ENCODE data around the gene PITX2. TPM values are rescaled to one million over a fixed set of nuclear protein-coding genes. Genes with fewer than 3 reads are reported as not detected.

The PITX2 gene
- polyA plus RNA-seq, 1 donor from 2014 or later = not detected

DNA sequence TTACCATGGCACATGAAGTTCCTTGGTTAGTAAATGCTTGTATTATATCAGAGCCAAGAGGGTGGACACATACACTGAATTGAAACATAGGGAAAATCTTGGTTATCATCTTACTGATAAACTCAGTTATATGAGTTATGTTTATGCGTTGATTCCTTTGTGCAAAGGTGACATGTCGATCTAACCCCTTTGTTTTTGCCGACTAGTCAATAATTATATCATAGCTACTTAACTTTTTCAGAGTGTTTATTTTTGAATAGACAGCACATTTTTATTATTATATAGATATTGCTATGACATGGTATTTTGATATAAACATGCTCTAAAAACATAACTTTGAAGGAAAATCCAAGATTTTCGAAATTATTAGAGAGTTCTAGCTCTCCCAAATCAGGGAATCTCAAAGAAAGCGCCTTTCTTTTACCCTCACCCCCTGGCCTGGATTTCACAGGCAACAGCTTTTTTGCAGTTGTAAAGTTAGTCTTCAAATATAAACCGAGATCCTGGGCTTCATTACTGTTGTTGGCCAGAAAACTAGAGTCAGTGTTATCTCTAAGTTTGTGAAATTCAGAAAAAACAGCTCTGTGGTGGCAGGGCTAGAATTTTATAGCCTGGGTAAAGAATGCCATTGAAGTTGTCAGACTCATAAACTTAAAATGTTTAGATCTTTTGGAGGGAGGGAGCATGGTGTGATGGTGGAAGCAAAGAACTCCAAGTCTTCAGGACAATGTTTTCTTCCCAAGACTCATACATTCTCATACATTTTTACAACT is 45.8 kb upstream of the PITX2 start:
- Histone ChIP-seq H3K9me2 (ENCODE audit: insufficient read depth, low read length) (no peaks in the 10 kb centered on the region), H3K4me2 (ENCODE audit: low read length) (no peak overlapping the region), H3F3A (ENCODE audit: insufficient read depth, low read length, poor library complexity, severe bottlenecking) (no peaks in the 10 kb centered on the region), H4K20me1 (ENCODE audit: insufficient read depth) (no peaks in the 10 kb centered on the region), H3K27me3 (ENCODE audit: insufficient read depth, low read depth, low read length) (no peaks in the 10 kb centered on the region), H3K4me3 (ENCODE audit: low read length) (no peak overlapping the region), H3K79me2 (replicated peaks; ENCODE audit: insufficient read depth, low read length) (no peaks in the 10 kb centered on the region), H3K9ac (ENCODE audit: low read length) (no peak overlapping the region), H3K9me3 (ENCODE audit: low read length) (no peaks in the 10 kb centered on the region), H3K27ac (ENCODE audit: low read length) (no peak overlapping the region), H3K36me3 (ENCODE audit: insufficient read depth, low read length) (no peaks in the 10 kb centered on the region), H2AFZ (ENCODE audit: low read depth, low read length) (no peak overlapping the region)
- TF ChIP-seq MXI1 (conservative IDR thresholded peaks at IDR 0.05; ENCODE audit: poor library complexity, severe bottlenecking) (no peak), EZH2 (IDR thresholded peaks at IDR 0.05; ENCODE audit: borderline replicate concordance, insufficient read depth, low read length, poor library complexity, severe bottlenecking) (no peak), TAF1 (IDR thresholded peaks at IDR 0.05; ENCODE audit: low read depth) (no peak), EP300 (conservative IDR thresholded peaks at IDR 0.05; ENCODE audit: poor library complexity, severe bottlenecking) (no peak), RAD21 (conservative IDR thresholded peaks at IDR 0.05) (no peak)

DNA sequence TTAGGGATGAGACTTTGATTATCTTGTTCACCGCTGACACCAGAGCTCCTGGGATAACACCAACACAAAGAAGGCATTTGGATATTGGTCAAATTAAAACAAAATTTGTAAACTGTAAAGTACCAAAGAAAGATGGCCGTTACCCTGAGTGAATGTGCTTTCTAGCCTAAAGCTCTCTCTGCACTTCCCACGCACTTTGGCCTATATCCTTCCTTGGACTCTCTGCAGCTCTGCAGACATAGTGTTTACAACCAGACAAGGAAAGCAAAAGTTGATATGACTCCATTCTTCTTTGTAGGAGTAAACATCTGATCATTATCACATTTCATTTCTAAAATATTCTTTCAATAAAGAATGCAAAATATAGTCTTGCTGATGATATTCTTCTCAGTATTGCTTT is 44.8 kb upstream of the PITX2 start:
- no peak for TF ChIP-seq EP300 (conservative IDR thresholded peaks at IDR 0.05; ENCODE audit: poor library complexity, severe bottlenecking)
- H3K4me2 ChIP-seq (ENCODE audit: low read length) = no peak overlapping the region
- H3K79me2 ChIP-seq (replicated peaks; ENCODE audit: insufficient read depth, low read length) = no peaks in the 10 kb centered on the region
- no peak overlapping the region for H3K9ac ChIP-seq (ENCODE audit: low read length)
- no peak overlapping the region for H3K27ac ChIP-seq (ENCODE audit: low read length)
- H2AFZ ChIP-seq (ENCODE audit: low read depth, low read length) = no peak overlapping the region
- H3K27me3 ChIP-seq (ENCODE audit: insufficient read depth, low read depth, low read length) = no peaks in the 10 kb centered on the region
- no peaks in the 10 kb centered on the region for H3K9me3 ChIP-seq (ENCODE audit: low read length)
- H4K20me1 ChIP-seq (ENCODE audit: insufficient read depth) = no peaks in the 10 kb centered on the region
- no peaks in the 10 kb centered on the region for H3K9me2 ChIP-seq (ENCODE audit: insufficient read depth, low read length)
- H3K4me3 ChIP-seq (ENCODE audit: low read length) = no peak overlapping the region
- no peaks in the 10 kb centered on the region for H3K36me3 ChIP-seq (ENCODE audit: insufficient read depth, low read length)
- no peaks in the 10 kb centered on the region for H3F3A ChIP-seq (ENCODE audit: insufficient read depth, low read length, poor library complexity, severe bottlenecking)

DNA sequence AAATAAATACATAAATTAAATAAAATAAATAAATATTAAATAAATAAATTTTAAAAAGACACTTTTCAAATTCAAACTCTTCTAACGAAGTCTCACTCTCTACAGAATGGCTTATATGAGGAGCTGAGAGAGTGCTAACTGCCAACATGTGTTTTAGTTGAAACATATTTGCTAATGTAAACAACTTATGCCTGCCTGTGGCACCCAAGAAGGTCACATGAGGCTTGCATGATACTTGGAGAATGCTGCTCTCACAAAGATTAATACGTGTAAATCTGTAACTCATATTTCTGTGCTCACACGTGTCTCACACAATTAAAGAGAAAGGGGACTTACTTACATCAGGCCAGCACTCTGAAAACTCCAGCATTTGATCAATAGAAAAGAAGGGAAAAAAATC is 43.2 kb upstream of the PITX2 start:
- no peak overlapping the region for H3K4me2 ChIP-seq (ENCODE audit: low read length)

More for the DNA sequence above, 43.2 kb upstream of the PITX2 start:
- H3K27ac ChIP-seq (ENCODE audit: low read length) = no peak overlapping the region
- H3K27me3 ChIP-seq (ENCODE audit: insufficient read depth, low read depth, low read length) = no peaks in the 10 kb centered on the region
- no peaks in the 10 kb centered on the region for H3F3A ChIP-seq (ENCODE audit: insufficient read depth, low read length, poor library complexity, severe bottlenecking)
- TF ChIP-seq, protein P1, sequence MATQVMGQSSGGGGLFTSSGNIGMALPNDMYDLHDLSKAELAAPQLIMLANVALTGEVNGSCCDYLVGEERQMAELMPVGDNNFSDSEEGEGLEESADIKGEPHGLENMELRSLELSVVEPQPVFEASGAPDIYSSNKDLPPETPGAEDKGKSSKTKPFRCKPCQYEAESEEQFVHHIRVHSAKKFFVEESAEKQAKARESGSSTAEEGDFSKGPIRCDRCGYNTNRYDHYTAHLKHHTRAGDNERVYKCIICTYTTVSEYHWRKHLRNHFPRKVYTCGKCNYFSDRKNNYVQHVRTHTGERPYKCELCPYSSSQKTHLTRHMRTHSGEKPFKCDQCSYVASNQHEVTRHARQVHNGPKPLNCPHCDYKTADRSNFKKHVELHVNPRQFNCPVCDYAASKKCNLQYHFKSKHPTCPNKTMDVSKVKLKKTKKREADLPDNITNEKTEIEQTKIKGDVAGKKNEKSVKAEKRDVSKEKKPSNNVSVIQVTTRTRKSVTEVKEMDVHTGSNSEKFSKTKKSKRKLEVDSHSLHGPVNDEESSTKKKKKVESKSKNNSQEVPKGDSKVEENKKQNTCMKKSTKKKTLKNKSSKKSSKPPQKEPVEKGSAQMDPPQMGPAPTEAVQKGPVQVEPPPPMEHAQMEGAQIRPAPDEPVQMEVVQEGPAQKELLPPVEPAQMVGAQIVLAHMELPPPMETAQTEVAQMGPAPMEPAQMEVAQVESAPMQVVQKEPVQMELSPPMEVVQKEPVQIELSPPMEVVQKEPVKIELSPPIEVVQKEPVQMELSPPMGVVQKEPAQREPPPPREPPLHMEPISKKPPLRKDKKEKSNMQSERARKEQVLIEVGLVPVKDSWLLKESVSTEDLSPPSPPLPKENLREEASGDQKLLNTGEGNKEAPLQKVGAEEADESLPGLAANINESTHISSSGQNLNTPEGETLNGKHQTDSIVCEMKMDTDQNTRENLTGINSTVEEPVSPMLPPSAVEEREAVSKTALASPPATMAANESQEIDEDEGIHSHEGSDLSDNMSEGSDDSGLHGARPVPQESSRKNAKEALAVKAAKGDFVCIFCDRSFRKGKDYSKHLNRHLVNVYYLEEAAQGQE (IDR thresholded peaks at IDR 0.05; ENCODE audit: borderline replicate concordance) = no peak
- TF ChIP-seq EP300 (conservative IDR thresholded peaks at IDR 0.05; ENCODE audit: poor library complexity, severe bottlenecking) = no peak
- TF ChIP-seq RAD21 (conservative IDR thresholded peaks at IDR 0.05) = no peak
- TF ChIP-seq, protein P2, sequence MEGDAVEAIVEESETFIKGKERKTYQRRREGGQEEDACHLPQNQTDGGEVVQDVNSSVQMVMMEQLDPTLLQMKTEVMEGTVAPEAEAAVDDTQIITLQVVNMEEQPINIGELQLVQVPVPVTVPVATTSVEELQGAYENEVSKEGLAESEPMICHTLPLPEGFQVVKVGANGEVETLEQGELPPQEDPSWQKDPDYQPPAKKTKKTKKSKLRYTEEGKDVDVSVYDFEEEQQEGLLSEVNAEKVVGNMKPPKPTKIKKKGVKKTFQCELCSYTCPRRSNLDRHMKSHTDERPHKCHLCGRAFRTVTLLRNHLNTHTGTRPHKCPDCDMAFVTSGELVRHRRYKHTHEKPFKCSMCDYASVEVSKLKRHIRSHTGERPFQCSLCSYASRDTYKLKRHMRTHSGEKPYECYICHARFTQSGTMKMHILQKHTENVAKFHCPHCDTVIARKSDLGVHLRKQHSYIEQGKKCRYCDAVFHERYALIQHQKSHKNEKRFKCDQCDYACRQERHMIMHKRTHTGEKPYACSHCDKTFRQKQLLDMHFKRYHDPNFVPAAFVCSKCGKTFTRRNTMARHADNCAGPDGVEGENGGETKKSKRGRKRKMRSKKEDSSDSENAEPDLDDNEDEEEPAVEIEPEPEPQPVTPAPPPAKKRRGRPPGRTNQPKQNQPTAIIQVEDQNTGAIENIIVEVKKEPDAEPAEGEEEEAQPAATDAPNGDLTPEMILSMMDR (IDR thresholded peaks at IDR 0.05; ENCODE audit: poor library complexity, severe bottlenecking) = no peak
- TF ChIP-seq SMC3 (conservative IDR thresholded peaks at IDR 0.05; ENCODE audit: poor library complexity) = no peak
- TF ChIP-seq POLR2AphosphoS5 (IDR thresholded peaks at IDR 0.05) = no peak
- no peak for TF ChIP-seq MXI1 (conservative IDR thresholded peaks at IDR 0.05; ENCODE audit: poor library complexity, severe bottlenecking)
- no peak for TF ChIP-seq TAF1 (IDR thresholded peaks at IDR 0.05; ENCODE audit: low read depth)
- no peak for TF ChIP-seq EZH2 (IDR thresholded peaks at IDR 0.05; ENCODE audit: borderline replicate concordance, insufficient read depth, low read length, poor library complexity, severe bottlenecking)
- no peaks in the 10 kb centered on the region for H3K9me3 ChIP-seq (ENCODE audit: low read length)
- no peaks in the 10 kb centered on the region for H3K79me2 ChIP-seq (replicated peaks; ENCODE audit: insufficient read depth, low read length)
- H4K20me1 ChIP-seq (ENCODE audit: insufficient read depth) = no peaks in the 10 kb centered on the region
- no peaks in the 10 kb centered on the region for H3K36me3 ChIP-seq (ENCODE audit: insufficient read depth, low read length)
- H3K9ac ChIP-seq (ENCODE audit: low read length) = no peak overlapping the region
- no peak overlapping the region for H2AFZ ChIP-seq (ENCODE audit: low read depth, low read length)
- H3K9me2 ChIP-seq (ENCODE audit: insufficient read depth, low read length) = no peaks in the 10 kb centered on the region
- H3K4me3 ChIP-seq (ENCODE audit: low read length) = no peak overlapping the region
